K562 (cell line): ENCODE data around the gene SMIM29. TPM values are rescaled to one million over a fixed set of nuclear protein-coding genes. Genes with fewer than 3 reads are reported as not detected.

Experiments
- ARID3B ChIP-seq: fragments of 250-450 bp; sonication (Bioruptor Pico); IDR thresholded peaks from 2 replicates; pipeline ENCODE4 v1.4.0; 2020; ENCODE audit warnings: borderline replicate concordance
- CAMTA2 ChIP-seq: fragments of 250-450 bp; sonication (Bioruptor Pico); conservative IDR thresholded peaks from 2 replicates; pipeline ENCODE4 v1.5.1; 2022
- DLX4 ChIP-seq: fragments of 250-450 bp; sonication (Bioruptor Pico); IDR thresholded peaks from 2 replicates; pipeline ENCODE4 v1.6.1; 2021; ENCODE audit warnings: mild to moderate bottlenecking
- ELK1 ChIP-seq: sonication (generic); formaldehyde crosslinking; IDR thresholded peaks from 2 replicates; pipeline ENCODE4 v1.8.1; 2022; ENCODE audit warnings: missing genetic modification reagents
- FOXM1 ChIP-seq, 2 experiments: fragments of 450-650 bp in 1 of 2; sonication (generic) in 1 of 2; formaldehyde crosslinking in 1 of 2; IDR thresholded peaks; 2 replicates each; pipeline versions ENCODE4 v1.6.1 to v1.9.0; 2017 to 2022; ENCODE audit warnings: low read depth in 2 of 2, mild to moderate bottlenecking in 2 of 2, missing genetic modification reagents in 1 of 2, moderate library complexity in 1 of 2
- MEF2A ChIP-seq: IDR thresholded peaks from 2 replicates; pipeline ENCODE4 v1.6.1; 2011; ENCODE audit warnings: low read depth, mild to moderate bottlenecking, low read length, moderate library complexity; ENCODE audit not compliant: control insufficient read depth
- MXD1 ChIP-seq: fragments of 250-450 bp; sonication (Bioruptor Pico); IDR thresholded peaks from 2 replicates; pipeline ENCODE4 v1.8.0; 2021; ENCODE audit warnings: borderline replicate concordance, mild to moderate bottlenecking, moderate library complexity; ENCODE audit not compliant: poor library complexity, severe bottlenecking
- MYBL2 ChIP-seq, 2 experiments: fragments of 450-650 bp in 1 of 2; sonication (generic) in 1 of 2; formaldehyde crosslinking in 1 of 2; IDR thresholded peaks; 2 replicates each; pipeline versions ENCODE4 v1.6.1 to v1.8.1; 2017 to 2022; ENCODE audit warnings: borderline replicate concordance in 1 of 2, inconsistent platforms in 1 of 2, low read depth in 1 of 2, mild to moderate bottlenecking in 1 of 2, missing genetic modification reagents in 1 of 2, moderate library complexity in 1 of 2
- NFATC3 ChIP-seq: fragments of 450-650 bp; IDR thresholded peaks from 2 replicates; pipeline ENCODE4 v1.6.1; 2017; ENCODE audit warnings: mild to moderate bottlenecking
- POLR2AphosphoS5 ChIP-seq: IDR thresholded peaks from 2 replicates; pipeline ENCODE4 v1.6.1; 2011; ENCODE audit warnings: mild to moderate bottlenecking, low read depth, low read length, moderate library complexity; ENCODE audit not compliant: control insufficient read depth, insufficient read depth
- RCOR1 ChIP-seq, 2 experiments: IDR thresholded peaks; 2 replicates each; pipeline ENCODE4 v1.6.1; 2012; ENCODE audit warnings: low read depth in 2 of 2, low read length in 2 of 2, borderline replicate concordance in 1 of 2, improper control_type of control experiment in 1 of 2
- UBTF ChIP-seq, 2 experiments: IDR thresholded peaks; 2 replicates each; pipeline ENCODE4 v1.6.1; 2012; ENCODE audit warnings: improper control_type of control experiment in 2 of 2, low read depth in 2 of 2, low read length in 2 of 2, borderline replicate concordance in 1 of 2
- ZBTB2 ChIP-seq: fragments of 450-650 bp; IDR thresholded peaks from 2 replicates; pipeline ENCODE4 v1.6.1; 2016; ENCODE audit warnings: antibody characterized with exemption
- polyA plus RNA-seq, 8 experiments: library from polyadenylated mRNA; depleted of rRNA in 4 of 8; stranded (reverse) in 5 of 8; unstranded in 3 of 8; fragments of >200 nt; fragmentation: Nextera tagmentation in 2 of 8; fragmentation: Illumina TruSeq in 1 of 8; extraction: Ambion mirVana in 2 of 8; extraction: Trizol in 1 of 8; gene quantifications; 2 replicates each; pipeline versions ENCODE4 v1.2.1 to v1.2.3, GENCODE V29; 2011 to 2014; ENCODE audit warnings: inconsistent platforms in 1 of 8, missing spikeins in 1 of 8
- total RNA-seq, 7 experiments: library from RNA; depleted of rRNA in 6 of 7; stranded (reverse); fragments of >200 nt in 6 of 7; fragmentation: Illumina TruSeq in 2 of 7; extraction: Trizol in 2 of 7; gene quantifications; 2 replicates each; pipeline versions ENCODE4 v1.2.1 to v1.2.3, GENCODE V29; 2011 to 2021; ENCODE audit warnings: low replicate concordance in 1 of 7

Gene SMIM29
- total and polyA plus RNA-seq, 9 of the 15 experiments (the other 6 are each of a cell fraction or from before 2014, with no cell fraction given): 6.5 to 36.7 (median 20.9) TPM

GRCh38 chr6:34223956-34224940, 24.6 kb downstream of the SMIM29 start (continued):
- TF ChIP-seq FOXM1 (IDR thresholded peaks at IDR 0.05; ENCODE audit: low read depth): no peak
- TF ChIP-seq FOXM1 (CRISPR knock-in tag; IDR thresholded peaks at IDR 0.05; ENCODE audit: low read depth): peak; percentile 90
- peak in 1 of 2 experiments; percentile 68; a peak in 2 of 4 replicates for TF ChIP-seq RCOR1 (IDR thresholded peaks at IDR 0.05; ENCODE audit: borderline replicate concordance in 1 of 2, low read depth in 2 of 2, low read length in 2 of 2)
- TF ChIP-seq DLX4 (CRISPR knock-in tag): no peak
- no peak for TF ChIP-seq CAMTA2
- peak; percentile 45 for TF ChIP-seq MXD1 (CRISPR knock-in tag)
- TF ChIP-seq POLR2AphosphoS5: peak; percentile 82
- no peak for TF ChIP-seq ZBTB2
- no peak for TF ChIP-seq MEF2A
- TF ChIP-seq MYBL2 (IDR thresholded peaks at IDR 0.05; ENCODE audit: low read depth): no peak
- TF ChIP-seq MYBL2 (CRISPR knock-in tag; IDR thresholded peaks at IDR 0.05; ENCODE audit: borderline replicate concordance): no peak
- no peak for TF ChIP-seq ARID3B (CRISPR knock-in tag)
- TF ChIP-seq NFATC3: no peak
- peak; percentile 63 to 87; a peak in 2 of 4 replicates for TF ChIP-seq UBTF (IDR thresholded peaks at IDR 0.05; ENCODE audit: borderline replicate concordance in 1 of 2, low read depth in 2 of 2, low read length in 2 of 2)
- TF ChIP-seq ELK1: no peak
